GM19467 (cell line): ENCODE measurements around the gene CLDN6.
"Not testable (repeated sequence)": the region's sequence is repeated elsewhere in the genome, so short reads cannot be mapped to it uniquely, and the experiment has no call there.

Source experiments
- ATAC-seq: cut with Tn5 transposase; IDR thresholded peaks from one replicate; pipeline ENCODE4 v1.9.1; 2021; ENCODE audit warnings: mild to moderate bottlenecking, moderate library complexity; ENCODE audit not compliant: unreplicated experiment

CLDN6 gene, protein sequence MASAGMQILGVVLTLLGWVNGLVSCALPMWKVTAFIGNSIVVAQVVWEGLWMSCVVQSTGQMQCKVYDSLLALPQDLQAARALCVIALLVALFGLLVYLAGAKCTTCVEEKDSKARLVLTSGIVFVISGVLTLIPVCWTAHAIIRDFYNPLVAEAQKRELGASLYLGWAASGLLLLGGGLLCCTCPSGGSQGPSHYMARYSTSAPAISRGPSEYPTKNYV

GRCh38 chr16:3017794-3018506, at the start of gene CLDN6:
Gene CLDN6 (minus strand): TSS chr16:3018183. CDS start chr16:3016021, 2,162 bp downstream.
- ATAC-seq = no peak

GRCh38 chr16:3066440-3066748, 48.4 kb upstream of the CLDN6 start:
- no peak for ATAC-seq

DNA sequence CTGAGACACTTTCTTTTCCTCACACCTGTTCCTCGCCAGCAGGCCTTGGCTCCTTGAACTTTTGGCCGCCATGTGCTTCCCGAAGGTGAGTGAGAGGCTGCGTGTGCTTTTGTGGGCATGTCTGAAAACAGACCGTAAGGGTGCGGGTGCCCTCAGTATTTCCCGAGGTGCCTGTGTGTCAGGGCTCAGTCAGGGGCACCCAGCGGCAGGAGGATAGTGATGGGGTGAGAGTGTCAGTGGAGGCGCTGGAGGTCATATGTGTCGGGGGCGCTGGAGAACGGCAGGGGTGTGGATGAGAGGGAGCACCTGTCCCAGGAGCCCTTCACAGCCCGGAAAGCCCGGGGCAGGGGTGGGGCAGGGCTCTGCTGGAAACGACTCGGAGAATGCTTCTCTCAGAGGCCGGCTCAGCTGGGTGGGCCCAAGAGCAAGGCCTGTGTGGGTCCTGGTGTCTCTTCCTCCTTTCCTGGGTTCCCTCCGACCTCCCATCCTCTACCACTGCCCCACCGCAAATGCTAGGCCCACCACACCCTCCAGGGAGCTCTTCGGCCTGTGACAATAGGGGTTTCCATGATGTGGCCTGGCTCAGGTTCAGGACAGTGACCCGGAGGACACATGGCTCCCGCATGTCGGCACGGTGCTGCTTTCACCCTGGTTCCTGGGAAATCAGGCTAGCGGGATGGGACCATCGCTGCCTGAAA, 47.9 kb upstream of the CLDN6 start:
- no peak for ATAC-seq

DNA sequence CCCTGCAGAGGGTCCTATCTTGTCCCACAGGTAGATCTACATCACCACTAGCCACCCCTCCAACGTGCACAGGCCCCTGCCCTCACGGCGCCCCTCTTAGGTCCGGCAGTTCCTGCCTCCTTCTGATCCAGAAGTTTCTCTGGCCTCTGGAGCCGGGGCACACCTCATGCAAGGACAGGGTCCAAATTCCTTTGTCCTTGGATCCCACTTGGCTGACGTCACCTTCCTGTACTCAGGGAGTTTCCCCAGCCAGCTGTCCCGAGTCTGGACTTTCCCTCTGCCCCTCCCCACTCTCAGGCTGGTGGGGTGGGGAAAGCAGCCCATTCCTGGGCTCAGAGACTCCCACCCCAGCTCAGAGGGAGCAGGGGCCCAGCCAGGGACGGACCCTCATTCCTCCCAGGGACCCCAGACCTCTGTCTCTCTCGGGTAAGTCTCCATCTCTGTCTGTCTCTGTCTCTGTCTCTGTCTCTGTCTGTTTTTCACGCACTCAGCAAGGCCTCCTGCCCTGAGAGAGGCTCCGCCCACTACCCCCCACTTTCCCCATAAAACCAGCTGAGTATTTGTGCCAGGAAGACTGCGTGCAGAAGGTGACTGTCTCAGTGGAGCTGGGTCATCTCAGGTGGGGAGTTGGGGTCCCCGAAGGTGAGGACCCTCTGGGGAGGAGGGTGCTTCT, 47.2 kb upstream of the CLDN6 start, which contains the start of gene IL32:
Gene IL32, plus strand, starts transcription at position 572 of the 673 bp plus-strand sequence. CDS start 172 bp downstream, outside the sequence.
- ATAC-seq = no peak

- no peak for ATAC-seq
Measured at GRCh38 chr16:3063625-3064386, 45.8 kb upstream of the CLDN6 start.

DNA sequence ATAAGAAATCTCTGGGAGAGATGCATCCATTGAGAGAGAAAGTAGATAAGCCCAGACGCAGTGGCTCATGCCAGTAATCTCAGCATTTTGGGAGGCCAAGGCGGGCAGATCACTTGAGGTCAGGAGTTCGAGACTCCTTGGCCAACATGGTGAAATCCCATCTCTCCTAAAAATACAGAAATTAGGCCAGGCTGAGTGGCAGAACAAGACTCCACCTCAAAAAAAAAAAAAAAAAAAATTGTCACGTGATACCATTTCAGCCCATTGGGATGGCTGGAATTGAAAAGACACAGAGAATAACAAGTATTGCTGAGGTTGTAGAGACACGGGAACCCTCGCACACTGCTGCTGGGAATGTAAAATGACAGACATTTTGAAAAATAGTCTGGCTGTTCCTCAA, 44.6 kb upstream of the CLDN6 start:
- ATAC-seq = no peak

- ATAC-seq = no peak
Measured at GRCh38 chr16:3060339-3061127, 42.5 kb upstream of the CLDN6 start.

- peak; percentile 3 for ATAC-seq
Measured at GRCh38 chr16:3059723-3060242, 41.8 kb upstream of the CLDN6 start.

GRCh38 chr16:3059041-3059722, 41.2 kb upstream of the CLDN6 start:
- peak; percentile 68 for ATAC-seq

GRCh38 chr16:3058139-3059030, 40.4 kb upstream of the CLDN6 start:
- ATAC-seq = no peak

- ATAC-seq = no peak
Measured at GRCh38 chr16:3057181-3058138, 39.5 kb upstream of the CLDN6 start.

- ATAC-seq = no peak
Measured at GRCh38 chr16:3056336-3057180, 38.6 kb upstream of the CLDN6 start.

GRCh38 chr16:3055734-3056115, 37.7 kb upstream of the CLDN6 start:
- not testable (repeated sequence) for ATAC-seq

- no peak for ATAC-seq
Measured at GRCh38 chr16:3054965-3055733, 37.2 kb upstream of the CLDN6 start.

- not testable (repeated sequence) for ATAC-seq
Measured at GRCh38 chr16:3053330-3053710, 35.3 kb upstream of the CLDN6 start.
